Measurements from ENCODE around the gene PLPP1. TPM values are rescaled to one million over a fixed set of nuclear protein-coding genes. Genes with fewer than 3 reads are reported as not detected.

The PLPP1 gene
- 40.8 and 57.6 TPM in 2 replicates for total RNA-seq

GRCh38 chr5:55534436-55535198 lies at the start of gene PLPP1:
TSS of gene PLPP1 (minus strand) at chr5:55534964. CDS start at chr5:55534629, 335 bp downstream.

Small RNAs within 50 kb of the gene (small RNA-seq; reads per million reads assigned to genes)
- gene MIR5687 (ENCODE audit: low replicate concordance) = not detected

Other genes starting within 250 kb of the PLPP1 start
- 23.4 and 51.8 TPM in 2 replicates for gene DHX29, start 227.3 kb downstream of the PLPP1 start, total RNA-seq
- gene MTREX, start 227.0 kb downstream of the PLPP1 start, total RNA-seq = 96.9 and 99.9 TPM in 2 replicates
- 57.7 and 88.2 TPM in 2 replicates for gene SLC38A9, start 177.4 kb upstream of the PLPP1 start, total RNA-seq
- not detected in 2 replicates for gene DDX4, start 203.1 kb upstream of the PLPP1 start, total RNA-seq